GM12878 (cell line): ENCODE data around the gene CAMK2G. TPM values are rescaled to one million over a fixed set of nuclear protein-coding genes. Genes with fewer than 3 reads are reported as not detected.
"Not testable (repeated sequence)": the region's sequence is repeated elsewhere in the genome, so short reads cannot be mapped to it uniquely, and the experiment has no call there.

ENCODE experiments used
- ATAC-seq: fragments of 200-7000 bp; cut with Tn5 transposase; 3 replicates; pipeline ENCODE4 v1.9.1; 2020; ENCODE audit warnings: mild to moderate bottlenecking, moderate library complexity
- BruUV-seq: library from RNA; stranded (reverse); fragments of 400-500 nt; replicated peaks from 2 replicates; lab custom pipeline; 2021; lab: Mats Ljungman, UMichigan
- CTCF ChIA-PET: fragments of 300-600 bp; sonication (Branson Sonifier 250); formaldehyde crosslinking; extraction: SDS; loops from one replicate; lab custom pipeline; 2021; ENCODE audit warnings: inconsistent platforms; lab: Yijun Ruan, JAX
- POLR2A ChIA-PET: fragments of 350-600 bp; formaldehyde crosslinking; extraction: SDS; loops from one replicate; lab custom pipeline; 2021; ENCODE audit warnings: inconsistent platforms; lab: Charles Lee
- RAD21 ChIA-PET: fragments of 300-600 bp; sonication (Branson Sonifier 250); formaldehyde crosslinking; loops from one replicate; lab custom pipeline; 2023; ENCODE audit warnings: antibody characterized with exemption; ENCODE audit not compliant: unreplicated experiment; lab: Charles Lee
- SMC1A ChIA-PET: fragments of 300-600 bp; sonication (Branson Sonifier 250); formaldehyde crosslinking; loops from one replicate; lab custom pipeline; 2023; ENCODE audit not compliant: unreplicated experiment, uncharacterized antibody; lab: Charles Lee
- DNase-seq: peaks from one replicate; pipeline ENCODE4 v3.0.0-alpha.2; 2011; ENCODE audit warnings: low read depth, low spot score
- FAIRE-seq: peaks from 3 replicates; lab custom pipeline; 2011; peaks lifted over from hg19 to GRCh38; lab: Jason Lieb, UNC
- H2AFZ ChIP-seq: 2 replicates; pipeline ENCODE4 v1.6.0; 2011; ENCODE audit warnings: low read depth, low read length, control low read depth; ENCODE audit not compliant: control insufficient read depth
- H3K27ac ChIP-seq: 2 replicates; pipeline ENCODE4 v1.5.1; 2011; ENCODE audit warnings: control low read depth; ENCODE audit not compliant: control insufficient read depth, insufficient read depth
- H3K27me3 ChIP-seq, 2 experiments: replicated peaks in 1 of 2; 2 replicates each; pipeline versions ENCODE4 v1.6.0 to v1.6.1; 2011; ENCODE audit warnings: low read length in 1 of 2; ENCODE audit not compliant: control insufficient read depth in 2 of 2, insufficient read depth in 2 of 2
- H3K36me3 ChIP-seq, 2 experiments: 2 replicates each; pipeline ENCODE4 v1.5.1; 2011; ENCODE audit warnings: low read length in 1 of 2; ENCODE audit not compliant: control insufficient read depth in 2 of 2, insufficient read depth in 2 of 2
- H3K4me1 ChIP-seq: 2 replicates; pipeline ENCODE4 v1.6.1; 2011; ENCODE audit warnings: mild to moderate bottlenecking, low read length, moderate library complexity, mixed read lengths; ENCODE audit not compliant: control insufficient read depth, insufficient read depth
- H3K4me2 ChIP-seq: 2 replicates; pipeline ENCODE4 v1.6.0; 2011; ENCODE audit warnings: control low read depth; ENCODE audit not compliant: control insufficient read depth, insufficient read depth
- H3K4me3 ChIP-seq: fragments of 200-600 bp; sonication (generic); 2 replicates; pipeline ENCODE4 v1.5.1; 2016
- H3K79me2 ChIP-seq: 2 replicates; pipeline ENCODE4 v1.6.0; 2011; ENCODE audit warnings: low read length; ENCODE audit not compliant: control insufficient read depth, insufficient read depth
- H3K9ac ChIP-seq: 2 replicates; pipeline ENCODE4 v1.8.0; 2011; ENCODE audit warnings: low read length, control low read depth, mixed read lengths; ENCODE audit not compliant: control insufficient read depth, insufficient read depth
- H3K9me3 ChIP-seq: replicated peaks from 3 replicates; pipeline ENCODE4 v1.5.1; 2011; ENCODE audit warnings: mild to moderate bottlenecking, low read length; ENCODE audit not compliant: control insufficient read depth, insufficient read depth
- H4K20me1 ChIP-seq: 2 replicates; pipeline ENCODE4 v1.6.0; 2011; ENCODE audit not compliant: control insufficient read depth, insufficient read depth
- HCFC1 ChIP-seq: fragments of 150-350 bp; IDR thresholded peaks from 2 replicates; pipeline ENCODE4 v1.6.1; 2014; ENCODE audit warnings: low read length
- MTA2 ChIP-seq: fragments of 450-650 bp; IDR thresholded peaks from 2 replicates; pipeline ENCODE4 v1.6.1; 2016; ENCODE audit warnings: low read depth, mild to moderate bottlenecking, moderate library complexity
- NFYA ChIP-seq: IDR thresholded peaks from 2 replicates; pipeline ENCODE4 v1.6.1; 2011; ENCODE audit warnings: low read depth, mild to moderate bottlenecking, low read length, improper control_type of control experiment, borderline replicate concordance
- PBX3 ChIP-seq: IDR thresholded peaks from 2 replicates; pipeline ENCODE4 v1.6.1; 2011; ENCODE audit warnings: mild to moderate bottlenecking, low read depth, low read length, moderate library complexity; ENCODE audit not compliant: insufficient replicate concordance
- RFX5 ChIP-seq: IDR thresholded peaks from 2 replicates; pipeline ENCODE4 v1.6.1; 2011; ENCODE audit warnings: low read depth, low read length, improper control_type of control experiment
- SMC3 ChIP-seq: IDR thresholded peaks from 2 replicates; pipeline ENCODE4 v1.6.1; 2011; ENCODE audit warnings: low read length, improper control_type of control experiment, borderline replicate concordance
- YY1 ChIP-seq: IDR thresholded peaks from 2 replicates; pipeline ENCODE4 v1.6.1; 2011; ENCODE audit warnings: low read depth, mild to moderate bottlenecking, low read length
- WGBS: methylation state at CpG from one replicate; pipeline ENCODE4 v1.1.6; 2016; ENCODE audit warnings: low lambda C conversion rate; ENCODE audit not compliant: insufficient replicate concordance, insufficient coverage; ENCODE audit errors: missing lambda C conversion rate; 5-methylcytosine and 5-hydroxymethylcytosine counted together
- in situ Hi-C: fragments of 300-500 bp; cut with MboI; formaldehyde crosslinking; loops from 9 replicates; pipeline ENCODE4 v1.14.3; 2018; ENCODE audit warnings: mixed read lengths
- intact Hi-C: fragments of 100-400 bp; cut with micrococcal nuclease; formaldehyde crosslinking; loops from one replicate; pipeline ENCODE4 v1.14.2; 2022; ENCODE audit not compliant: unreplicated experiment
- polyA plus RNA-seq, 11 experiments: library from polyadenylated mRNA; depleted of rRNA in 4 of 11; unstranded in 6 of 11; stranded (reverse) in 5 of 11; fragments of >200 nt; fragmentation: Nextera tagmentation in 4 of 11; fragmentation: Illumina TruSeq in 1 of 11; extraction: Ambion mirVana in 4 of 11; extraction: Trizol in 1 of 11; gene quantifications; 1 replicate in 1 of 11; 2 replicates in 10 of 11; pipeline versions ENCODE4 v1.2.1 to v1.2.3, GENCODE V29; 2011 to 2016; ENCODE audit warnings: inconsistent platforms in 2 of 11, missing spikeins in 2 of 11, low read depth in 1 of 11
- total RNA-seq, 4 experiments: library from RNA; depleted of rRNA in 3 of 4; stranded (reverse); fragments of >200 nt in 3 of 4; fragmentation: Illumina TruSeq in 1 of 4; extraction: Trizol in 1 of 4; gene quantifications; 2 replicates each; pipeline versions ENCODE4 v1.2.1 to v1.2.3, GENCODE V29; 2013 to 2021
- TF ChIP-seq, protein P1 (sequence below): IDR thresholded peaks from 2 replicates; pipeline ENCODE4 v1.6.1; 2012; ENCODE audit warnings: improper control_type of control experiment, low read depth, low read length; ENCODE audit not compliant: insufficient replicate concordance

CAMK2G gene
- total and polyA plus RNA-seq, 10 of the 15 experiments (the other 5 are each of a cell fraction or from before 2014, with no cell fraction given) = 5.5 to 24.3 (median 16.9) TPM

GRCh38 chr10:73895381-73895780, 21.0 kb upstream of the CAMK2G start:
- POLR2A ChIA-PET, H4K20me1 ChIP-seq, H3K27me3 ChIP-seq, H3K4me3 ChIP-seq, H3K27ac ChIP-seq, BruUV-seq, H3K9ac ChIP-seq, H3K9me3 ChIP-seq, H3K4me2 ChIP-seq, H3K36me3 ChIP-seq, intact Hi-C loops, H3K79me2 ChIP-seq, FAIRE-seq, H2AFZ ChIP-seq, H3K4me1 ChIP-seq, ATAC-seq, DNase-seq: not testable (repeated sequence)
- WGBS = 90% methylated on average over 9 of the region's 9 CpGs
- ChIA-PET CTCF (interaction anchor here (2.1 to 19.8 kb wide), 2 partner anchors 16 to 41 kb away, joined by 7 to 930 read pairs; no protein-coding TSS in a partner anchor), SMC1A (interaction anchor here (8.3 to 27.4 kb wide), 2 partner anchors 5 to 34 kb away, joined by 118 to 1048 read pairs; no protein-coding TSS in a partner anchor), RAD21 (interaction anchor here (1.6 kb wide), 1 partner anchor 9 kb away, joined by 7 read pairs; no protein-coding TSS in a partner anchor)
- in situ Hi-C loops = loop anchor here (25.0 kb wide), 1 partner anchor 192 kb away; no protein-coding TSS in a partner anchor

DNA sequence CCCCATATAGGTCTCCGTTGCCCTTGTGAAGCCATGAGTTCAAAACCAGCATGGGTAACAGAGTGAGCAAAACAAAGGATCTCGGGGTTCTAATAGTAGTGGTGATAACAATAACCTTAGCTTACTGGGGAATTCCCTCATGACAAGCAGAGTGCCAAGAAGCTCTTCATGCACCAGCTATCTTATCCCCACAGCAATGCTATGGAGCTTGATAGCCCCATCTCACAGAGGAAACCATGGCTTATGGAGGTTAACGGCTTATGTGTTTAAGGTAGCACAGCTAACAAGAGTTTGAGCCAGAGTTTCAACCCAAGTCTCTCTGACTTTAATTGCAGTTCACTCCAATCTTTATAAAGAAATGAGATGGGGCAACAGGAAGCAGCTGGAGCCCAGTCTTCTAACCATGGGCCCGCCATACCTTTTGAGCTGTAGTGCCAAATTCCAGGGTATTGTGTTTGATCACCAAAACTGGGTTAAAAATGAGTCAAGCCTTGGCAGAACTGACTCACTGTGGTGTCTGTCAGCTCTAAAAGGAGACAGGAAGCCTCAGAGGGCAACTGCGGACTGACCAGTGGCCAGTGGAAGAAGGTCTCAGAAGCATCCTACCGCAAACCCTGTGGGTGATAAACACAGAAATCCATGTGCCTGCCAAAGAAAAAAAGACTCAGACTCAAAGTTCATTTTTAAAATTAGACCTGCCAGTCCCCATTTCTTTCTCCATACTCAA, 20.1 kb upstream of the CAMK2G start:
- H3K4me2 ChIP-seq = no peak overlapping the region
- in situ Hi-C loops = loop anchor here (5.0 to 25.0 kb wide), 2 partner anchors 43 to 193 kb away; no protein-coding TSS in a partner anchor
- ATAC-seq (peak; percentile 87), FAIRE-seq (no peak), DNase-seq (no peak)
- ChIA-PET RAD21 (interaction anchor here (0.7 to 21.4 kb wide), 11 partner anchors 8 to 187 kb away, joined by 3 to 616 read pairs (median 4); partner anchors contain the start of gene PLAU), CTCF (interaction anchor here (0.6 to 19.8 kb wide), 11 partner anchors 8 to 208 kb away, joined by 3 to 930 read pairs (median 5); no protein-coding TSS in a partner anchor), POLR2A (interaction anchor here (1.1 to 2.1 kb wide), 3 partner anchors 14 to 46 kb away, joined by 3 to 9 read pairs (median 7); no protein-coding TSS in a partner anchor), SMC1A (interaction anchor here (0.6 to 27.4 kb wide), 15 partner anchors 5 to 208 kb away, joined by 3 to 1048 read pairs (median 3); no protein-coding TSS in a partner anchor)
- 12% methylated on average over 6 of the region's 6 CpGs for WGBS
- H3K4me1 ChIP-seq = no peaks in the 10 kb centered on the region
- no peak overlapping the region for H3K27ac ChIP-seq
- no peaks in the 10 kb centered on the region for H3K9me3 ChIP-seq
- intact Hi-C loops = no loop called here
- BruUV-seq = no TSS peak
- no peak overlapping the region for H2AFZ ChIP-seq
- H3K79me2 ChIP-seq = no peaks in the 10 kb centered on the region
- no peaks in the 10 kb centered on the region for H3K36me3 ChIP-seq
- H3K4me3 ChIP-seq = no peak overlapping the region
- H4K20me1 ChIP-seq = no peaks in the 10 kb centered on the region
- H3K9ac ChIP-seq = no peak overlapping the region
- H3K27me3 ChIP-seq = no peaks in the 10 kb centered on the region
- TF ChIP-seq, protein P1, sequence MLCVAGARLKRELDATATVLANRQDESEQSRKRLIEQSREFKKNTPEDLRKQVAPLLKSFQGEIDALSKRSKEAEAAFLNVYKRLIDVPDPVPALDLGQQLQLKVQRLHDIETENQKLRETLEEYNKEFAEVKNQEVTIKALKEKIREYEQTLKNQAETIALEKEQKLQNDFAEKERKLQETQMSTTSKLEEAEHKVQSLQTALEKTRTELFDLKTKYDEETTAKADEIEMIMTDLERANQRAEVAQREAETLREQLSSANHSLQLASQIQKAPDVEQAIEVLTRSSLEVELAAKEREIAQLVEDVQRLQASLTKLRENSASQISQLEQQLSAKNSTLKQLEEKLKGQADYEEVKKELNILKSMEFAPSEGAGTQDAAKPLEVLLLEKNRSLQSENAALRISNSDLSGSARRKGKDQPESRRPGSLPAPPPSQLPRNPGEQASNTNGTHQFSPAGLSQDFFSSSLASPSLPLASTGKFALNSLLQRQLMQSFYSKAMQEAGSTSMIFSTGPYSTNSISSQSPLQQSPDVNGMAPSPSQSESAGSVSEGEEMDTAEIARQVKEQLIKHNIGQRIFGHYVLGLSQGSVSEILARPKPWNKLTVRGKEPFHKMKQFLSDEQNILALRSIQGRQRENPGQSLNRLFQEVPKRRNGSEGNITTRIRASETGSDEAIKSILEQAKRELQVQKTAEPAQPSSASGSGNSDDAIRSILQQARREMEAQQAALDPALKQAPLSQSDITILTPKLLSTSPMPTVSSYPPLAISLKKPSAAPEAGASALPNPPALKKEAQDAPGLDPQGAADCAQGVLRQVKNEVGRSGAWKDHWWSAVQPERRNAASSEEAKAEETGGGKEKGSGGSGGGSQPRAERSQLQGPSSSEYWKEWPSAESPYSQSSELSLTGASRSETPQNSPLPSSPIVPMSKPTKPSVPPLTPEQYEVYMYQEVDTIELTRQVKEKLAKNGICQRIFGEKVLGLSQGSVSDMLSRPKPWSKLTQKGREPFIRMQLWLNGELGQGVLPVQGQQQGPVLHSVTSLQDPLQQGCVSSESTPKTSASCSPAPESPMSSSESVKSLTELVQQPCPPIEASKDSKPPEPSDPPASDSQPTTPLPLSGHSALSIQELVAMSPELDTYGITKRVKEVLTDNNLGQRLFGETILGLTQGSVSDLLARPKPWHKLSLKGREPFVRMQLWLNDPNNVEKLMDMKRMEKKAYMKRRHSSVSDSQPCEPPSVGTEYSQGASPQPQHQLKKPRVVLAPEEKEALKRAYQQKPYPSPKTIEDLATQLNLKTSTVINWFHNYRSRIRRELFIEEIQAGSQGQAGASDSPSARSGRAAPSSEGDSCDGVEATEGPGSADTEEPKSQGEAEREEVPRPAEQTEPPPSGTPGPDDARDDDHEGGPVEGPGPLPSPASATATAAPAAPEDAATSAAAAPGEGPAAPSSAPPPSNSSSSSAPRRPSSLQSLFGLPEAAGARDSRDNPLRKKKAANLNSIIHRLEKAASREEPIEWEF = no peak
- TF ChIP-seq MTA2 (no peak), YY1 (0 out of 2 replicates have a peak, but pooled peaks have one; percentile 14), HCFC1 (no peak), SMC3 (no peak), RFX5 (no peak), NFYA (no peak), PBX3 (no peak)
